HG03196 (cell line): Measurements from ENCODE around the gene BBOX1.
"Not testable (repeated sequence)": the region's sequence is repeated elsewhere in the genome, so short reads cannot be mapped to it uniquely, and the experiment has no call there.

Experiments
- ATAC-seq: cut with Tn5 transposase; IDR thresholded peaks from one replicate; pipeline ENCODE4 v1.9.1; 2021; ENCODE audit not compliant: unreplicated experiment

BBOX1 gene

GRCh38 chr11:27083241-27083640, 42.6 kb downstream of the BBOX1 start:
- no peak for ATAC-seq

GRCh38 chr11:27083782-27084181, 43.2 kb downstream of the BBOX1 start:
- ATAC-seq: no peak

- ATAC-seq: no peak
Measured at GRCh38 chr11:27084518-27084917, 43.9 kb downstream of the BBOX1 start.

- ATAC-seq: no peak
Measured at GRCh38 chr11:27085111-27085510, 44.5 kb downstream of the BBOX1 start.

GRCh38 chr11:27085605-27086004, 45.0 kb downstream of the BBOX1 start:
- no peak for ATAC-seq

- ATAC-seq: no peak
Measured at GRCh38 chr11:27087432-27087831, 46.8 kb downstream of the BBOX1 start.

- no peak for ATAC-seq
Measured at GRCh38 chr11:27088353-27088752, 47.7 kb downstream of the BBOX1 start.

- ATAC-seq: no peak
Measured at GRCh38 chr11:27089746-27090145, 49.1 kb downstream of the BBOX1 start.

- ATAC-seq: not testable (repeated sequence)
Measured at GRCh38 chr11:27090357-27090948, 49.8 kb downstream of the BBOX1 start.

GRCh38 chr11:27094120-27094519, 53.5 kb downstream of the BBOX1 start:
- ATAC-seq: no peak

GRCh38 chr11:27095059-27095458, 54.4 kb downstream of the BBOX1 start:
- no peak for ATAC-seq

GRCh38 chr11:27095887-27096286, 55.3 kb downstream of the BBOX1 start:
- ATAC-seq: no peak

GRCh38 chr11:27097551-27097950, 56.9 kb downstream of the BBOX1 start:
- no peak for ATAC-seq

GRCh38 chr11:27100534-27100933, 59.9 kb downstream of the BBOX1 start:
- ATAC-seq: no peak

- ATAC-seq: no peak
Measured at GRCh38 chr11:27107548-27107947, 66.9 kb downstream of the BBOX1 start.

GRCh38 chr11:27108809-27109208, 68.2 kb downstream of the BBOX1 start:
- ATAC-seq: no peak

GRCh38 chr11:27111896-27112295, 71.3 kb downstream of the BBOX1 start:
- no peak for ATAC-seq

- no peak for ATAC-seq
Measured at GRCh38 chr11:27112946-27113345, 72.3 kb downstream of the BBOX1 start.

GRCh38 chr11:27115051-27115650, 74.5 kb downstream of the BBOX1 start:
- ATAC-seq: no peak

GRCh38 chr11:27116684-27117083, 76.1 kb downstream of the BBOX1 start:
- no peak for ATAC-seq

- ATAC-seq: no peak
Measured at GRCh38 chr11:27118371-27118770, 77.8 kb downstream of the BBOX1 start.

- ATAC-seq: no peak
Measured at GRCh38 chr11:27118949-27119348, 78.3 kb downstream of the BBOX1 start.

- no peak for ATAC-seq
Measured at GRCh38 chr11:27119396-27119795, 78.8 kb downstream of the BBOX1 start.
